ENCODE results near the gene MGRN1.

DNA sequence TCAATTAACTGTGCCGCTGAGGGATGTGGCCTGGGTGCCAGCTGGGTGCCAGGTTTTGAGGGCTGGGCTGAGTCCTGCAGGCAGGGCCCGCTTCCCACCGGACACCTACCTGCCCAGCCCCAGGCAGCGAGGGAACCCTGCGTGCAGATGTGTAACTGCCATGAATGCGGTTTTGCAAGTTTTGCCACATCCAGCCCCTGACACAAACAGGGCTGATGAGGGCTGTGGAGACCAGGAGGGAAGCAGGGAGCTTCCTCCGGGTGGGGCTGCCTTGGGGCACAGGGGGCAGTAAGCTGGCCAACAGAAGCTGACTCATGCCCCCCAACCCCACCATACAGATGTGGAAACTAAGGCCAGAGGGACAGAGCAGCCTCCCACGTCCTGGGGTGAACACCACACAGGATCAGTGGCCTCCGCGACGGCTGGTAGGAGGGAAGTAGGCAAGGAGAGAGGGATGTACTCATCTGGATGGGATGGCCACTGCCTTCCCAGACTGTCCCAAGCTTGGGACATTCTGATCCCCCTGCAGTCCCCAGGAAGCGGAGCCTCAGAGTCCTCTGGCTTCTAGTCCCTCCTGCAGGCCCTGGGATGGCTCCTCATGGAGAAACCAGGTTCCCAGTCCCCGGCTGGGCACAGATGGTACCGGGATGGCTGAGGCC lies 11.5 kb upstream of the MGRN1 start:
- TF ChIP-seq, protein P1, sequence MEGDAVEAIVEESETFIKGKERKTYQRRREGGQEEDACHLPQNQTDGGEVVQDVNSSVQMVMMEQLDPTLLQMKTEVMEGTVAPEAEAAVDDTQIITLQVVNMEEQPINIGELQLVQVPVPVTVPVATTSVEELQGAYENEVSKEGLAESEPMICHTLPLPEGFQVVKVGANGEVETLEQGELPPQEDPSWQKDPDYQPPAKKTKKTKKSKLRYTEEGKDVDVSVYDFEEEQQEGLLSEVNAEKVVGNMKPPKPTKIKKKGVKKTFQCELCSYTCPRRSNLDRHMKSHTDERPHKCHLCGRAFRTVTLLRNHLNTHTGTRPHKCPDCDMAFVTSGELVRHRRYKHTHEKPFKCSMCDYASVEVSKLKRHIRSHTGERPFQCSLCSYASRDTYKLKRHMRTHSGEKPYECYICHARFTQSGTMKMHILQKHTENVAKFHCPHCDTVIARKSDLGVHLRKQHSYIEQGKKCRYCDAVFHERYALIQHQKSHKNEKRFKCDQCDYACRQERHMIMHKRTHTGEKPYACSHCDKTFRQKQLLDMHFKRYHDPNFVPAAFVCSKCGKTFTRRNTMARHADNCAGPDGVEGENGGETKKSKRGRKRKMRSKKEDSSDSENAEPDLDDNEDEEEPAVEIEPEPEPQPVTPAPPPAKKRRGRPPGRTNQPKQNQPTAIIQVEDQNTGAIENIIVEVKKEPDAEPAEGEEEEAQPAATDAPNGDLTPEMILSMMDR (conservative IDR thresholded peaks at IDR 0.05 in 1 of 2, IDR thresholded peaks at IDR 0.05 in 1 of 2; ENCODE audit: extremely low read depth in 1 of 2, insufficient read depth in 1 of 2, low read depth in 1 of 2, low read length in 2 of 2): no peak
- TF ChIP-seq EZH2 (IDR thresholded peaks at IDR 0.05; ENCODE audit: borderline replicate concordance, low read length): no peak

Measured in mammary epithelial cell (primary cell).